GM21515 (cell line): ENCODE measurements around the gene CIT.

Source experiments
- ATAC-seq: cut with Tn5 transposase; IDR thresholded peaks from one replicate; pipeline ENCODE4 v1.9.1; 2021; ENCODE audit not compliant: unreplicated experiment

Gene CIT

DNA sequence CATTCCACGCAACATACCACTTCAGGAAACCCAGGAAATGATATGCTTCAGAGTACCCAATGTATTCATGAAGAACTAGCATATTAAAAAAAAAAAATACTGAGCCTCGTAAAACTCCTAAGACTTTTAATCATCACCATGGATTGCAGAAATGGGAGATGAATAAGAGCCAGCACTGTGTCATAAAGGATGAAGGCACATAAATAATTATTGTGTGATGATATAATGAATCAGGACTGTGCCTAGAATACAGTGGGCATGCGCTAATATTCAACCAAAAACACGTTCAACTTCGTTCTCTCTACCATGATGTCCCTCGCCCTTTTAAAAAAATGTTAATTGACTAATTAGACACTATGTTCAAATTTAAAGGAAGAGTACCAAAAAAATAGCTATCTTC is 68.7 kb downstream of the CIT start:
- no peak for ATAC-seq

DNA sequence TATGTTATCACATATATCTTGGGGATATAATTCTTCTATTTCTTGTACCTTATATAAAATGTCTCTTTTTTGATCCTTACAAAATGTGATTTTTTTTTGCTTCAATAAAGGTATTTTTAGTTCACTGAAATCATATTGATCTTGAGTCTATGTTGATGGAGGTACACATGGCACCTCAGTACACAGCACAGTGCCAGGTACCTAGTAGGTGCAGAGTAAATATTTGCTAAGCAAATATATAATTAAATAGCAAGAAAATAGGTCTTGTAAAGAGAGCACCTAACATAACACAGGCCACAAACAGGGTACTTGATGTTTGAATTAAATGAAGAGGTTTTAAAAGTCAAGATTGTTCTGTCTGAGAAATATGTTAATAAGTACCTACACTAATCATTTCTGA is 69.7 kb downstream of the CIT start:
- no peak for ATAC-seq

GRCh38 chr12:119804011-119804641 is 73.0 kb downstream of the CIT start:
- ATAC-seq: no peak

DNA sequence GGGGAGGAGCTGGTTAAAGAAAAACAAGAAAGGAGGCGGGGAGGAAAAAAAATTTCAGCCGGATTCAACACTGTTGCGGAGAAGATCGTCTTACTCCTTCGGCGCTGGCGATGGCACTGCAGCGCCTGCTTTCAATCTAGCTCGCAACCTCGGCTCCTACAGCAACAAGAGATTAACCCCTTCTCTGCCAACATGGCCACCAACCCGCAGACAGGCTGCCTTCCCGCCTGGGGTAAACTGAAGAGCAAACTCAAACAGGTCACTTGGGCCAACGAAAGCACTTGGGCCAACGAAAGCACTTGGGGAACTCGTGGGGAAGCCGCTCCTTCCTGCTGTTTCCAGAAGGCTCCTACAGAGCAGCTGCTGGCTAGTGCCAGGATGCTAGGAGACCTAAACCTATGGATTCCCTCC is 73.7 kb downstream of the CIT start:
- ATAC-seq: no peak

DNA sequence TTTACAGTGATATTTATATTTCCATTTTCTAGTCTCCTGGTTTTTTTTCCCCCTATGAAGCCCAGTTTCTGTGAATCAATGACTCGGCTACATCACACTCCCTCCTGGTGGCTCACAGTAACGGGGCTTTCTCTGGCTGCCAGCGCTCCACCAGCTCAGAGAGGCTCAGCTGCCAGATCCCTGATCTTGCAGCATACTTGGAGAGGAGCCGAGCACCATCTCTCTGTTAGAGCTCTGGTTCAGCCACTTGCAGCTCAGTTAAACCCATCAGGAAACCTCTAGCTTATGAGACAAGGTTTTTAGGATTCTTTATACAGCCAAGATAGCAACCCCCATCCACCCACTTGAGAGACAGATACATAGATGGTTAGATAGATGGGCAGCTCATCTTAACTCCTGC is 74.6 kb downstream of the CIT start:
- no peak for ATAC-seq

DNA sequence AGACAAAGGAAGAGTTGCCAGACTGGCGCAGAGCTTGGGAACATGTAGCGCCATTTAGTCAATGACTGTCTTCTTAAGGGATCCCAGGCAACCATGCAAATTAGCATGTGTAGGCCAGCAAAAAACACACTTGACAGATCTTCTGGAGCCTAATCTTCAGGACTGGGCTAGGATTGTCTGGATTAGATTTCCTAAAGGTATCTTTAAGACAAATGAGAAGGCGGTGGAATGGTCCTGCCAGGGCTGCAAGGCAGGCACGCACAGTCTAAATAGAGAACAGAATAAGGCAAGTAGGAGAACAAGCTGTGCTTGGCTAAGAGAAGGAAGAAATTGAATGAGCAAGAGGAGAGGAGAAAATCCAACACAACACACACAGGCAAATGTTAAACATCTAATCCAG is 80.0 kb downstream of the CIT start:
- no peak for ATAC-seq

DNA sequence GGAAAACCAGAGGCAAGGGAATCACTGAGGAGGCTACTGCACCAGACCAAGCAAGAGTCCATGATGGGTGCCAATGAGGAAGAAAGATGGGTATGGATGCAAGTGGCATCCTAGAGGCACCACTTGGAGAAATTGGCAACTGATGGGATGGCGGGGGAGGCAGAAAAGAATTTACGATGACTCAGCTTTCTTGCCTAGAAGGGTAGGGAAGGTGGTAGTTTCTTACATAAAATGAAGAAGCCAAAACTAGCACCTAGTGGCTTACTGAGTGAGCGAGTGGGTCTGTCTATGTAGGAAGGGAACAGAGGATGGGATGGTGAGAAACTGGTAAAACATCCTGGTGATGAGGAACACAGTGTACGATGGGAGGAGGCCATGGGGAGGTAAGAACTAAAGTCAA is 80.8 kb downstream of the CIT start:
- no peak for ATAC-seq

DNA sequence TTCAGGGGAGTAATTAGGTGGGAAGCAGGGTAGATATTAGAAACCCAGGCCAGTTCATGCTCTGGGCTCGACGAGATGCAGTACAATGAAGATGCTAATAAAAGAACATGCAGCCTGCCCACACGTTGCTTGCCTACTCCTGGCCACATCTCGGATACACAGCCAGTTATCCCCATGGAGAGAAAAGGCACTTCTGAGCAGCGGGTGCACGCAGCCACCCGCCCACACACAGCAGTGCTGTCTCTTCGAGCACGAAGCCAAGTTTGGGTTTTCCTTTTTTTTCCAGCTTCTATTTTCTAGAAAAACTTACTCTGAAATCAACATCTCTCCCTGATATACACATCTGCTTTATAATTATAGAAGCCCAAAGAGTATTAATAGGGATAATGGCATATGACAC is 85.7 kb downstream of the CIT start:
- ATAC-seq: no peak

- no peak for ATAC-seq
These were observed 88.3 kb downstream of the CIT start for GRCh38 chr12:119788786-119789185.

DNA sequence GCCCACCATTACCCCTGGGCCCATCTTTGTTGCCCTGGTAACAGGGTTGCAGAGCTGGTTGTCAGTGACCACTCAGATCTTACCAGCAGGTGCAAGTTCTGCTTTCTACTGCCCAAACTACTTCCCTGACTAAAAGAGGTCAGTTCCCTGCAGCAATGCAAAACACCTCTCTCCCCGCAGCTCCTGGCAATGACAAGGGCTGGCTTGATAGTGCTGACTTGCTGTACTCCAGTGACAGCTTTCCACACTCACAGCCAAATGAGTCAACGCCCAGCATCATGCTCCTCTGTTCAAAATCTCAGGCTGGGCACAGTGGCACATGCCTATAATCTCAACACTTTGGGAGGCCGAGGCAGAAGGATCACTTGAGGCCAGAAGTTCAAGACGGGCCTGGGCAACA is 90.6 kb downstream of the CIT start:
- ATAC-seq: no peak

GRCh38 chr12:119784673-119785072 is 92.4 kb downstream of the CIT start:
- ATAC-seq: no peak

DNA sequence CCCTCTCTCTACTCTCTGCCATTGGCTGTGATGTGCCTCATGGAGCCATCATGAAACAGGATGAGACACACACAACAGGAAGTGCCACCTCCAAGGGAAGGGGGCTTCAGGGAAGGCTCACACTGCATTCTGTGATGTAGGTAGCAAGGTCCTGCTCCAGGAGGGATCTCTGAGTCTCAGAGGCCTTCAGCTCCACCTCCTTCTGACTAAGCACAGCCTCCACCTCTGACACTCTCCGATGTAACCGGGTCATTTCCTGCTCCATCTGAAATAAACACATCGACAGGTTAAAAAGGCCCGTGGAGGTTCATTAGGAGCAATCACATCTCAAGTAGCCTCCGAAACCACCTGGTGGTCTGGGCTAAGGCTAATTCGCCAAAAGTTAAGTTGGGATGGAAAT is 93.3 kb downstream of the CIT start:
- ATAC-seq: no peak

- ATAC-seq: no peak
These were observed 95.3 kb downstream of the CIT start for GRCh38 chr12:119781804-119782203.

DNA sequence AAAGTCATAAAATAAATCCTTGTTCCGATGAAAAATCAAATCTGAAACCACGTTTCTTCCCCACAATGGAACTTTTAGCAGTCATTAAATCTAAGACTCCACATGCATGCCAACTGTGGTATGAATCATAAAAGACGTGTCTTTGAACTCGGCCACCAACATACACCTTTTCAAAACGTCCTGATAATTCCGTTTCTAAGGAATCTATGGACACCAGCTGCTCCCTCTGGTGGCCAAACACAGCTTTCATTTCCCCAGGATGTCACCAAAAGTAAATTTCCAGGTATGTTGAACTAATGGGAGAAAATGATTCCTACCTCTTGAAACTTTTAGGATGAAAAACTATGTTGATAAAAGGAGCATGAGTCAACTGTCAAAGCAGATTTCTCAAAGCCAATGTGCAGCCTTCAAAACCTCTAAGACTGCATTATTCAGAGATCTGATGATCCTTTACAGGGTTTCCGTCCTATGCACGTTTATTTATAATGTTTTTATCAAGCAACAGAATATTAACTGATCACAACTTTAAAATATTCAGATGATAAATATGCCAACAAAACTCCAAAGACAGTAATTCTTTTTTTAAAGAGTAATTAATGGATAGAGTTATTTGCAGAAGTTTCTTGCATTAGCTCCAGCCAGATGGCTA is 96.2 kb downstream of the CIT start:
- no peak for ATAC-seq

DNA sequence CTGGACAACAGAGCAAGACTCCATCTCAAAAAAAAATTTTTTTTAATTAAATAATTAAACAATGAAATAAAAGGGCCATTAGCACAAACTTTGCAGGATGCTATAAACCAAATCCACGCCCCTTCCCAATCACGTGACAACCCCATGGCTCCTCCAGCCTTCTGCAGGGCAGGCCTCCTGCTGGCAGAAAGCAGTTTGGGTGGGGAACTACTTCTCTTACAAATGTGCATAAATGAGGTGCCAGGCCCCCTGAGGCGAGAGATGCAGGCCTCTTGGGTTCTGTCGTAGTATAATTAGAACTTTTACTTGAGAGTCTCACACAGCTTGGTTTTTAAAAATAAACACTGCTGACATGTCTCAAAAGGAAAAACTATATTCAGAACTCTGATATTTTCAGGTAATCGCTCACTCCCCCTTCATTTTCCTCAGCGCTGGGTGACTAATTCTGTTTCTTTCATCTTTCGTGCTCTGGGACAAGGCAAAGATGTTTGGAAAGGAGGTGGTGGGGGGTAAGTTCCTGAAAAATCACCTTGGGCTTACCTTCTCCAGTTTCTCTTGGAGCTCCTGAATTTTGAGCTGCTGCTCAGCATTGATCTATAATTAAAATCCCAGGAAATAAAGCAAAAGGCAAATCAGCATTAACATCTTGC is 101.7 kb downstream of the CIT start:
- ATAC-seq: no peak

DNA sequence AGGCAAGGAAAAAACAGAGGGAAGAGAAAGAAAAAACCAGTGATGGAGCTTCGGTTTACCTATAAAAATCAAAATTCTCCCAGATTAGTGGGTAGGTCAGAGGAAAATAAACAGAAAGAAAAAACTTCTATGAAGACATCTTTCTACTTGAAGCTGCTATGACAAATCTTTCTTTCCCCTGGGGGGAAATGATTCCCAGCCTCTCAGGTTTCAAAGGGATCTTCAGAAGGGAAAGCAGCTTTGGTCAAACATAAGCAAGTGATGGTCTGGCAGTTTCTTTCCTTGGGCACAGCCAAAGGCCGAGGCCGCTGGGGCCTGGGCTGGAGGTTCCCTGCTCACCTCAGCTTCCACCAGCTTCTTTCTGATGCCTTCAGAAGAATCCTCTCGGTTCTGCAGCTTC is 104.7 kb downstream of the CIT start:
- no peak for ATAC-seq

GRCh38 chr12:119770146-119770545 is 107.0 kb downstream of the CIT start:
- ATAC-seq: no peak

DNA sequence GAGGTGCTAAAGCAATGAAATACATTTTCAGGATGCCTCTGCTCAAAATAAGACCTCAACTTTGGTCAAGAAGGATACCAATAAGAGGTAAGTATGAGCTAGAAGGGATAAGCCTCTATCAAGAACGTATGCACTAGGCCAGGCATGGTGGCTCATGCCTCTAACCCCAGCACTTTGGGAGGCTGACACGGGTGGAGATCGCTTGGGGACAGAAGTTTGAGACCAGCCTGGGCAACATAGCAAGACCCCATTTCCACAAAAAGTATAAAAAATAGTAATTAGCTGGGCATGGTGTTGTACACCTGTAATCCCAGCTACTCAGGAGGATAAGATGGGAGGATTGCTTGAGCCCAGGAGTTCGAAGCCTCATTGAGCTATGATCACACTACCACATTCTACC is 114.5 kb downstream of the CIT start:
- no peak for ATAC-seq

GRCh38 chr12:119758722-119759121 is 118.4 kb downstream of the CIT start:
- no peak for ATAC-seq

DNA sequence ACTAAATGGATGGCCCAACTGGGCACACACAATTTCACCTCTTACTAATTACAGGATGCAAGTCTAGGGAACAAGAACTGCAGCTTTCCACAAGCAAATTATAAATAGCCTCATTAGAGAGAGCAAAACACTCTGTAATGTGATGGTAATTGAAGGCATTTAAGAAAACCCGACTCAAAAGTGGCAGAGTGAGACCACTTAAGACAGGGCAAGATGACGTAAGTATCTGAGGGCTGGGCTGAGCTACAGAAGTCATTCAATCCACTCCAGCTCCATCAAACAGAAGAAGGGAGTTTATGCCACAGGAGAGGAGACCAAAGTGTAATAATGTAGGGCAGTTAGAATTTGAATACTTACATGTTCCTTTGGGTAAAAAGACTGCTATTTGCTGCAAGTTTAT is 118.9 kb downstream of the CIT start:
- no peak for ATAC-seq

DNA sequence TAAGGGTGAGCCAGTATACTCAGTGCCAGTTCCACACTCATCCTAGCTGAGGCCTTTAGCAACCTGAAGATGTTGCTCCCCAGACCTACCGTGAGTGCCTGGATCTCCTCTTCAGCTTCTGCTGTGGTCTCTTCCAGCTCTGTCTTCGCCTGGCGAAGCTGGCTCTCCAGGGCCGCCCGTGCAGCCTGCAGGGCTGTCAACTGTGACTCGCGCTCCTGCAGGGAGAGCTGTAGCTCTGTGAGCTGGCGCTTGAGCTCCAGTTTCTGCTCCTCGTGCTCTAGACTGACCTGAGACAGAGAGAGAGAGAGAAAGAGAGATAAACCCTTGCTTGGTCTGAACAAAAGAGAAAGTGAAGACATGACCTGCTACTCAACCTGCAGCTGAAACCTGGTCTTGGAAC is 125.2 kb downstream of the CIT start:
- no peak for ATAC-seq

- ATAC-seq: no peak
These were observed 127.5 kb downstream of the CIT start for GRCh38 chr12:119749666-119750065.

DNA sequence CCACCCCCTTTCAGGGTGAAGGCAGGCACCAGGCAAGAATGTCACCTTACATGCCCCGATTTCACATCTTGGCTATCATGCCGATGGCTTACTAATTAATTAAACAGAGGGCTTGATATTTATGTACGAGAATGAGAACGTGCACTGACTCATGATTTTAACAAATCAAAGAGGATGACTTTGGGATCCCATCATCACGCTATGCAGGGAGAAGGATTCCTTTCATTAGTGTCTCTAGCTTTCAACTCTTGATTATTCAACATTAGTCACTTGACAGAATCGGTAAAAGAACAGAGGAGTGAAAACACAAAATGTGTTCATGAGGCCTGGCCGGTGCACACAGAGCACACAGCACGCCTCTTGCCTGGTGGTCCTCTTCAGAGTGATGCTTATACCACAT is 128.6 kb downstream of the CIT start:
- ATAC-seq: no peak
